Measurements from ENCODE around the gene MX2.

Gene MX2

DNA sequence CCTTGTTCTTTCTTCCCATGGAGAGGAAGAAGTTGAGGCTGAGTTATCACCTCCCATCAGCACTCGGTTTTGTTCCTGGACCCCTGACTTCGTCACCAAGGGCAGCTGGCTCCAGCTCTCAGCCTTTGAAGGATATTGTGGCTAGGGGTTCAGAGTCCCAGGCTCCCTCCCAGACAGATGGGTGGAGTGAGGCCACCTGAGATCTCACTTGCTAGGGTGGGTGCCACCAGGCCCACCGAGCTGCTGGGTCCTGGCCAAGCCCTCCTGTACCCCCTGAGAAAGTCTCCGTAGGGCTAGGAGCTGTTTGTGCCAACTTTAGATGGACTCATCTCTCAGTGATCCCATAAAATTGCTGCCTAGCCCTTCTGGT lies 6.9 kb downstream of the MX2 start:
- Histone ChIP-seq H3K9me3 (ENCODE audit: control insufficient read depth, insufficient read depth, low read length) (no peaks in the 10 kb centered on the region), H3K36me3 (ENCODE audit: control insufficient read depth, insufficient read depth, low read length) (no peaks in the 10 kb centered on the region), H3K27me3 (ENCODE audit: control insufficient read depth, insufficient read depth, low read length) (peaks cover 6% of the 10 kb centered on the region), H3K4me3 (ENCODE audit: low read depth, low read length) (no peak overlapping the region), H3K4me1 (ENCODE audit: control insufficient read depth, insufficient read depth, low read length) (no peaks in the 10 kb centered on the region), H3K9ac (ENCODE audit: low read depth, low read length) (no peak overlapping the region)

DNA sequence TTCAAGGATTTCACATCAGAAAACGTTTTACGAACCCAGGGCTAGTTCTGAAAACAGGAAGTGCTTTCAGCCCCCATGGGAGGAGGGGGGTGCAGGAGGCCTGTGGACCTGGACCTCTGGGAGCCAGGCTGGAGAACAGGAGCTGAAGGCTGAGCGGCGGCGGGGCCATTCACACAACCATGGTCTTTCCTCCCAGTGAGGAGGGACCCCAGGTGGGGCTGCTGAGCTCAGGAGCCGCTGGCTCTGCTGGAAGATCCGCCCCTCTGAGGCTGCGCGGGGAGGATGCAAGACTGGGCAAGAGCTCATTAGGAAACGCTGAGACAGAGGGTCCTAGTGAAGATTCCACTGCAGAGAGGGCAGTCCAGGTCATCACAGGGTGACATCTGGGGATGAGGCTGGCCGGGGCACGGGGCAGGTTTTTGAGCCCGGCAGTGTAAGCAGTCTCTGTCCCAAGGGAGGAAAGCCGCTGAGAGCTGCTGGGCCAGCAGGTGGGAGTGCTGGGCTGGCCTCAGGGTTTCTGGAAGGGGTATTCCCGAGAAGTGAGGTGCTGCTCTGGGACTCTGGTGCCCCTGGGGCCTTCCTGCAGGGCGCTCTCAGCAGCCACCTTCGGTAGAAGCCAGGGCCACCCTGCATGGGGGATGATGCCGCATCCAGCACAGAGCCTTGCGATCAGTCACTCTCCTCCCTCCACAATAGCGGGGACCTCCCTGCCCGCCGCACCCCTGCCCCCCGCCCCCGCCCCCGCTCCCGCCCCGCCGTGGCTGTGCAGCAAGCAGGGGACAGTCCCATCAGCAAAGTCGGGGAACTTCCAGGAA lies 7.5 kb downstream of the MX2 start:
- no peak overlapping the region for H3K9ac ChIP-seq (ENCODE audit: low read depth, low read length)
- H3K4me3 ChIP-seq (ENCODE audit: low read depth, low read length), result peak overlapping the region; percentile 65
- H3K4me1 ChIP-seq (ENCODE audit: control insufficient read depth, insufficient read depth, low read length), result no peaks in the 10 kb centered on the region
- peaks cover 6% of the 10 kb centered on the region for H3K27me3 ChIP-seq (ENCODE audit: control insufficient read depth, insufficient read depth, low read length)
- no peaks in the 10 kb centered on the region for H3K9me3 ChIP-seq (ENCODE audit: control insufficient read depth, insufficient read depth, low read length)
- H3K36me3 ChIP-seq (ENCODE audit: control insufficient read depth, insufficient read depth, low read length), result no peaks in the 10 kb centered on the region

DNA sequence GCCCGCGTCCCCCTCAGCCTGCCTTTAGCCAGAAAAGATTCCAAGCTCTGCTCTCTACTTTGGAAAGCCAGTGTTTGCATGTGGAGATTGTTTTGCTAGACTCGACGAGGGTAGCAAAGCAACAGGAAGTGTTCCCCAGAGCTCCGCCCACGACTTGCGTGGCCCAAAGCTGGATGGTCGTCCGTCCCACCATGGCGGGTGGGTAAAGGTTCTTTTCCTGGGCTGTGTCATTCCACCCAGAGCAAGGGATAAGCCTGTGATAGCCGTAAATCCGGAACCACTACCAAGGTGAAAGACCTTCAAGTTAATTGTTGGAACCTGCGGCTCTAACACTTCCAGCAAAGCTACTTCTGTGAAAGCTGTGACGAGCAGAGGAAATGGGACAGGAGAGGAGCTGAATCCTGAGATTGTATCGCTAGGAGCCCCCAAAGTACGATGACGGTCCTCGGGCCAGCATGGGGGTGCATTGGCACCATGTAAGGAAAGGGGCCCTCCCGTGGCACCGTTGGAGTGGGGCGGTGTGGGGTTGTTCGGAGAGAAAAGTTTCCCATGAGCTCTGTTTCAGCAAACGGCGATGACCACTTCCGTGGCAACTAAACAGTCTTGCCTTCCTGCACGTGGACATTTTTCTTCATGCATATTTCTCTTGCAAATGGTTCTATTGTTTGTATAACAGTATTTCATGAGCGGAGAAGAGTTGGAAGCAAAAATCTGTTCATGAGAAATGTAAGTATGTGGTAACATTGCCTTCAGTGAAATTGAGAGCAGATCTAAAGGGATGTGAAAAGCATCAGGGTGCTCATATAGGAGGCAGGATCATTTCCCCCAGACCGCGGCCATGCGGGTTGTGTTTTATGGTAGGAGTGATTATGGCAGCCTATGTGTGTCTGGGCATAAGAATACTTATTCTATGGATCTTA lies 8.4 kb downstream of the MX2 start:
- Histone ChIP-seq H3K27me3 (ENCODE audit: control insufficient read depth, insufficient read depth, low read length) (peaks cover 6% of the 10 kb centered on the region), H3K36me3 (ENCODE audit: control insufficient read depth, insufficient read depth, low read length) (no peaks in the 10 kb centered on the region), H3K4me3 (ENCODE audit: low read depth, low read length) (peak overlapping the region; percentile 65), H3K9me3 (ENCODE audit: control insufficient read depth, insufficient read depth, low read length) (no peaks in the 10 kb centered on the region), H3K9ac (ENCODE audit: low read depth, low read length) (peak overlapping the region; percentile 10), H3K4me1 (ENCODE audit: control insufficient read depth, insufficient read depth, low read length) (no peaks in the 10 kb centered on the region)

DNA sequence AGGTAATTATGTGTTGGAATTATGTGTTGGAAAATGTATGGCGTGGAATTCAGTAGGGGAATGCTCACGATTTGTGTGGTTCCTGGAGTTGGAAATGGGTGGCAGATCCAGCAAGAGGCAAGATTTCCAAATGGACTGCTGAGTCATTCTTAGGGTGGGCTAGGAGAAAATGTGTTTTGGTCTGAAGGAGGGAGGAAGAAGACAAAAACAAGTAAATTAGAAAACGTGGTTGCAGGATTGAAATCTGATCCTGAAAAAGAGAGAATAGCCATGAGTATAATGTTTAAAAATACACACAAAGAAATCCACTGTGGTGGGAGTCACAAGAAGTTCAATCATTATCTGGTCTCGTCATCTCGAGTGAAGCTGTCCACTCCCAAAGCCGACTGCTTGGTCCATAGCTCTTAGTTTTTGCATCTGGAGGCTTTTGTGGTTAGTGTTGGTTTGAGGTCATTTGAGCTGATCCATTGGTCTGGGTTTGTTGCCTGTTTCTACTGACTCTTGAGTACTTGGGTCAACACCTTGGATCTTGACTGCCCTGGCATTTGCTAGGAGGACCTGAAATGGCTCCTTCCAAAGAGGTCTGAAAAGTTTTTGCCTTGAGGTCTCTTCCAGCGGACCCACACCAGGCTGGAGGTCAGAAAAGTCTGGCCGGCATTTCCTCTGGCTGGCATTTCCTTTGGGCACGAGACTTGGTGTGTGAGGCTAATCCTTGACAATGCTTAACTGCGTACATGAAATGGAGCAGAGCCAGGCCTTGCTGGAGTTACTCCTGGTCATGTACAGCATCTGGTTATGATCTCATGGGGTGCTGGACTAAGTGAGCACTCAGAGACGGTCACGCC lies 9.2 kb downstream of the MX2 start:
- Histone ChIP-seq H3K27me3 (ENCODE audit: control insufficient read depth, insufficient read depth, low read length) (peaks cover 6% of the 10 kb centered on the region), H3K4me3 (ENCODE audit: low read depth, low read length) (peak overlapping the region; percentile 0), H3K9ac (ENCODE audit: low read depth, low read length) (no peak overlapping the region), H3K4me1 (ENCODE audit: control insufficient read depth, insufficient read depth, low read length) (no peaks in the 10 kb centered on the region), H3K36me3 (ENCODE audit: control insufficient read depth, insufficient read depth, low read length) (no peaks in the 10 kb centered on the region), H3K9me3 (ENCODE audit: control insufficient read depth, insufficient read depth, low read length) (no peaks in the 10 kb centered on the region)

DNA sequence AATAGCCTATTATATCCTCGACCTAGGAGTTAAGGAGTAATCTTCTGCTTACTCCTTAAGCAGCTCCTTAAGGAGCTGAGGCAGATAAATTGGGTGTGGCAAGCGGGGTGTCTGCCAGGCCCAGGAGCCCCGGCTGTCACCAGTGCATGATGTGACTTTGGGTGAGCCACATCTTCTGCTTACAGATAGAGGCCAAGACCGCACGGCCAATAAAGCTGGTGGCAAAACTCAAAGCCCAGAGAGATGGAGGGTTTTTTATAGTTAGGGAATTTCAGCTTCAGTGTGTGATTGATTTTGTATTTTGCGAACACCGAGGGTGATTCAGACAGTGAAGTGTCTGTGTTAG lies 9.8 kb downstream of the MX2 start:
- H3K9ac ChIP-seq (ENCODE audit: low read depth, low read length), result no peak overlapping the region
- H3K4me1 ChIP-seq (ENCODE audit: control insufficient read depth, insufficient read depth, low read length), result no peaks in the 10 kb centered on the region
- no peak overlapping the region for H3K4me3 ChIP-seq (ENCODE audit: low read depth, low read length)
- peaks cover 6% of the 10 kb centered on the region for H3K27me3 ChIP-seq (ENCODE audit: control insufficient read depth, insufficient read depth, low read length)
- H3K36me3 ChIP-seq (ENCODE audit: control insufficient read depth, insufficient read depth, low read length), result no peaks in the 10 kb centered on the region
- H3K9me3 ChIP-seq (ENCODE audit: control insufficient read depth, insufficient read depth, low read length), result no peaks in the 10 kb centered on the region

DNA sequence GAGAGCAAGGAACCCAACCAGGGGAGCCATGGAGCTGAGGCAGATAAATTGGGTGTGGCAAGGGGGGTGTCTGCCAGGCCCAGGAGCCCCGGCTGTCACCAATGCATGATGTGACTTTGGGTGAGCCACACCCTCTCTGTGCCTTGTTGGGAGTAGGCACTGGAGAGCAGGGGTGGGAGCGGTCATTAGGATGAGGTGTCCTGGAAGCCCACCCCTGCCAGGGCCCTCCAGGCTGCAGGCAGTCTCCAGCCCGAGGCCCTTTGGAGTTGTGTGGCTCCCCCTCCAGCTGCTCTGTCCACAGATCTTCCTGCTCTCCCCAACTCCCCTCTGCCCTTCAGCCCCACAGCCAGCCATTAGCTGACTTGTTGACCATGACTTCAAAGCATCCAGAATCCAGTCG lies 11.4 kb downstream of the MX2 start:
- H3K9ac ChIP-seq (ENCODE audit: low read depth, low read length), result no peak overlapping the region
- no peak overlapping the region for H3K4me3 ChIP-seq (ENCODE audit: low read depth, low read length)
- H3K27me3 ChIP-seq (ENCODE audit: control insufficient read depth, insufficient read depth, low read length), result peaks cover 6% of the 10 kb centered on the region
- H3K36me3 ChIP-seq (ENCODE audit: control insufficient read depth, insufficient read depth, low read length), result no peaks in the 10 kb centered on the region
- no peaks in the 10 kb centered on the region for H3K4me1 ChIP-seq (ENCODE audit: control insufficient read depth, insufficient read depth, low read length)
- H3K9me3 ChIP-seq (ENCODE audit: control insufficient read depth, insufficient read depth, low read length), result no peaks in the 10 kb centered on the region

DNA sequence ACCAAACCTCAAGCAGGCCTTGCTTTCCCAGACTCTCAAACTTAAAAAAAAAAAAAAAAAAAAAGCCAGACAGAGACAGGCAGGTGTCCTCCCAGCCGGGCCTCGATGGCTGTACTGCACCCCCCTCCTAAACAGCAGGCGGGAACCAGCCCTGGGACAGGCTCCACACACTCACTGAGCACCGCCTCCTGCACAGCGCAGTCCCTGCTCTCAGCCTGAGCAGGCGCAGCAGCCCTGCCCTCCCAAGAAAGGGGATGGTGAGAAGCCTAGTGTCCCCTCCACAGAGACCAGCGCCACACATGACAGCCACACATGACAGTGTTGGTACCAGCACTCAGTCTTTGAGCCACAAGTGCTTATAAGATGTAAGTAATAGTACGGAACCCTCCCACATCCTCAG lies 11.9 kb downstream of the MX2 start:
- H3K9ac ChIP-seq (ENCODE audit: low read depth, low read length), result no peak overlapping the region
- peaks cover 6% of the 10 kb centered on the region for H3K27me3 ChIP-seq (ENCODE audit: control insufficient read depth, insufficient read depth, low read length)
- H3K36me3 ChIP-seq (ENCODE audit: control insufficient read depth, insufficient read depth, low read length), result no peaks in the 10 kb centered on the region
- H3K4me1 ChIP-seq (ENCODE audit: control insufficient read depth, insufficient read depth, low read length), result no peaks in the 10 kb centered on the region
- no peaks in the 10 kb centered on the region for H3K9me3 ChIP-seq (ENCODE audit: control insufficient read depth, insufficient read depth, low read length)
- H3K4me3 ChIP-seq (ENCODE audit: low read depth, low read length), result no peak overlapping the region

DNA sequence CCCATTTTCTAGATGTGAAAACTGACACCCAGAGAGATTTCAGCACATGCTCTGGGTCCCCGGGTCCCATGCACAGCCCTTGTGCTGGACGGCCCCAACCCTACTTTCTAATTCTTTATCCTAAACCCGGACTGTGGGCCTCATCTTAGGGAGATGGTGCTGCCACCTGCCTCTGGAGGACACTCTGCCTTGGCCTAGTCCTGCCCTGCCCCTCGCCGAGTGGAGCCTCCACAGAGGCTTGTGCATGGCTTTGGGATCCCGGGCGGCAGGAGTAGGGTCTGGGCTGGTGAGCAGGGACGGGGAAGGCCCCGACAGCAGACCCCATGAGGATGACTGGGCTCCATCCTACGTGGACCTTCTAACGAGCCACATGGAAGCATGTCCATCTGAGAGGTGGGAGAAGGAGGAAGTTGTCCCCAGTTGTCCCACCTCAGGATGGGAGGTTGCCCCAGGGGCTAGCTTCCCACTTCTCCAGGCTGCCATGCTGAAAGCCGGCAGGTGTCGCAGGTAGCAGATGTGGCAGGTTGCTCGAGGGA lies 12.4 kb downstream of the MX2 start:
- H3K9ac ChIP-seq (ENCODE audit: low read depth, low read length), result no peak overlapping the region
- no peaks in the 10 kb centered on the region for H3K4me1 ChIP-seq (ENCODE audit: control insufficient read depth, insufficient read depth, low read length)
- H3K4me3 ChIP-seq (ENCODE audit: low read depth, low read length), result no peak overlapping the region
- no peaks in the 10 kb centered on the region for H3K36me3 ChIP-seq (ENCODE audit: control insufficient read depth, insufficient read depth, low read length)
- no peaks in the 10 kb centered on the region for H3K9me3 ChIP-seq (ENCODE audit: control insufficient read depth, insufficient read depth, low read length)
- peaks cover 6% of the 10 kb centered on the region for H3K27me3 ChIP-seq (ENCODE audit: control insufficient read depth, insufficient read depth, low read length)

DNA sequence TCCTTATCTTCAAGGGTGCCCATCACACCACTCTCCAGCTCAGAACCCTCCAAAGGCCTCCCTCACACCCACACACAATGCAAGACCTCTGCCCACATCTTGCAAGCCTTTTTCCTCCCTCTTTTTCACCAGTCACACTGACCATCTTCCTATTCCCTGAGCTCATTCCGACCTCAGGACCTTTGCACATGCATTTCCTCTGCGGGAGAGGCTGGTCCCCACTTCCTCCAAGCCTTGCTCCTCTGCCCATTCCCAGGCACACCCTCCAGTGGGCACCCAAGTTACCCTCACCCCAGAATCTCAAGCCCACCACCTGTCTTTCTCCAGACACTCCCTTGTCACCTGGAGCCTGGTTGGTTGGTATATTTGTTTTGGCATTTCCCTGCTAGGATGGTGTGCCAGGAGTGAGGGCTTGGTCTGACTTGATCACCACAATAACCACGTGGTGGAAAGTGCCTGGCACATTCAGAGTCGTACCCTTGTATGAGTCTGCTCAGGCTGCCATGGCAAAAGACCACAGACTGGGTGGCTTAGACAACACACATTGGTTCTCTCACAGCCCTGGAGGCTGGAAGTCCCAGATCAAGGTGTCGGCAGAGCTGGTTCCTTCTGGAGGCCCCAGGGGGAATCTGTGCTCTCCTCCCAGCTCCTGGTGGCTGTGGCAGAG lies 13.2 kb downstream of the MX2 start:
- H3K9me3 ChIP-seq (ENCODE audit: control insufficient read depth, insufficient read depth, low read length), result no peaks in the 10 kb centered on the region

DNA sequence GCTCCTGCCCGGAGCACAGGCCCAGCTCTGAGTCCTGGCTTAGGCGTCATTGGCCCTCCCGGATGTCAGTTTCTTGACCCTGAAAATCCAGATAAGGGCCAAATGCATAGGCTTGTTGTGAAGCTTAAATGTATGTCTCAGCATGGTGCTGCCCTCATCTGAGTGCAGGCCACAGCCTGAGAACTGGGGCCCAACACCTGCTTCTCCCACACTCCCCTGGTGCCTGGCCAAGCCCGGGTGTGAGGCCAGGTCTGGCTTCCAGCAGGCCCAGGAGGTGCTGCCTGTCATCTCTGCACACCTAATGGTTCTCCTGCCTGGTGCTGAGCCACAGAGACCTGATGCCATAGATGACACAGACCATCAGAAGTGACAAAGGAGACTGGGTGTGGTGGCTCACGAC lies 14.0 kb downstream of the MX2 start:
- no peak overlapping the region for H3K9ac ChIP-seq (ENCODE audit: low read depth, low read length)

More for the DNA sequence above, 13.2 kb downstream of the MX2 start:
- no peak overlapping the region for H3K4me3 ChIP-seq (ENCODE audit: low read depth, low read length)
- H3K4me1 ChIP-seq (ENCODE audit: control insufficient read depth, insufficient read depth, low read length), result no peaks in the 10 kb centered on the region
- peaks cover 4% of the 10 kb centered on the region for H3K27me3 ChIP-seq (ENCODE audit: control insufficient read depth, insufficient read depth, low read length)
- H3K9ac ChIP-seq (ENCODE audit: low read depth, low read length), result no peak overlapping the region
- peaks cover under 1% of the 10 kb centered on the region for H3K36me3 ChIP-seq (ENCODE audit: control insufficient read depth, insufficient read depth, low read length)

DNA sequence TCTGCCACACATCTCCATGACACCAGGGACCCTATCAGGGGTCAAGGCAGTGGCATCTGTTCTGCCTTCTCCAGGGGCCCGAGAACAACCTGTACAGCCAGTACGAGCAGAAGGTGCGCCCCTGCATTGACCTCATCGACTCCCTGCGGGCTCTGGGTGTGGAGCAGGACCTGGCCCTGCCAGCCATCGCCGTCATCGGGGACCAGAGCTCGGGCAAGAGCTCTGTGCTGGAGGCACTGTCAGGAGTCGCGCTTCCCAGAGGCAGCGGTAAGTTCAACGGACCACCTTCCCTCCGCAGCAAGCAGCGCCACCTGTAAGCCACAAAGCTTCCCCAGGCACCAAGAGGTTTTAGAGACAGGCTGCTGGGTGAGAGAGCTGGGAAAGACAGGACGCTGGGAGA lies 15.9 kb downstream of the MX2 start:
- Histone ChIP-seq H3K27me3 (ENCODE audit: control insufficient read depth, insufficient read depth, low read length) (no peaks in the 10 kb centered on the region), H3K9ac (ENCODE audit: low read depth, low read length) (no peak overlapping the region), H3K36me3 (ENCODE audit: control insufficient read depth, insufficient read depth, low read length) (peaks cover 5% of the 10 kb centered on the region)

More for the DNA sequence above, 14.0 kb downstream of the MX2 start:
- H3K36me3 ChIP-seq (ENCODE audit: control insufficient read depth, insufficient read depth, low read length), result peaks cover 5% of the 10 kb centered on the region
- H3K4me3 ChIP-seq (ENCODE audit: low read depth, low read length), result no peak overlapping the region
- no peaks in the 10 kb centered on the region for H3K4me1 ChIP-seq (ENCODE audit: control insufficient read depth, insufficient read depth, low read length)
- H3K27me3 ChIP-seq (ENCODE audit: control insufficient read depth, insufficient read depth, low read length), result no peaks in the 10 kb centered on the region
- H3K9me3 ChIP-seq (ENCODE audit: control insufficient read depth, insufficient read depth, low read length), result no peaks in the 10 kb centered on the region

More for the DNA sequence above, 15.9 kb downstream of the MX2 start:
- H3K4me3 ChIP-seq (ENCODE audit: low read depth, low read length), result no peak overlapping the region
- H3K9me3 ChIP-seq (ENCODE audit: control insufficient read depth, insufficient read depth, low read length), result no peaks in the 10 kb centered on the region
- H3K4me1 ChIP-seq (ENCODE audit: control insufficient read depth, insufficient read depth, low read length), result no peaks in the 10 kb centered on the region

All from iPS-15b (cell line).